GM18498 (cell line): ENCODE data around the gene USH1C.

ENCODE experiments used
- ATAC-seq: cut with Tn5 transposase; IDR thresholded peaks from one replicate; pipeline ENCODE4 v1.9.1; 2021; ENCODE audit warnings: mild to moderate bottlenecking, moderate library complexity; ENCODE audit not compliant: unreplicated experiment

Gene USH1C

DNA sequence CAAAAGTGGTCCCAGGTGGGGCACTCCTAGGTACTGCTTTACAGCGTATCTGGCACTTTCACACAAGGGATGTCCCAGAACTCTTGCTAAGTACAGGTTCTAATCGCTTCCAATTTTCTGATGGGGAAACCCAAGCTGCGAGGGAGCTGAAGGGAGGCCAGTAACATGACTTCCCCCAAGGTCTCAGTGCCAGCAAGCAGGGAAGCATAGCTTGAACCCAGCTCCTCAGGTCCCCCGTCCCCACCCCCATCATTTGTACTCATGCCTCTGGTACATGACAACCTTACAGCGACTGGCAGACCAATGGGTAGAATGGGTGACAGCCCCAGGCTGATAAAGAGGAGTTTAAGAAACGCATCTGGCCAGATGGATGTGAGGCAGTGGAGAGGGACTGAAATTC lies 66.9 kb downstream of the USH1C start:
- ATAC-seq: no peak

GRCh38 chr11:17477084-17477333 lies 67.2 kb downstream of the USH1C start:
- no peak for ATAC-seq

- ATAC-seq: no peak
These were observed 67.7 kb downstream of the USH1C start, which contains the start of gene ABCC8 for GRCh38 chr11:17476317-17477083. TSS of gene ABCC8 (minus strand) at chr11:17476845. CDS start at chr11:17476776, 69 bp downstream.

DNA sequence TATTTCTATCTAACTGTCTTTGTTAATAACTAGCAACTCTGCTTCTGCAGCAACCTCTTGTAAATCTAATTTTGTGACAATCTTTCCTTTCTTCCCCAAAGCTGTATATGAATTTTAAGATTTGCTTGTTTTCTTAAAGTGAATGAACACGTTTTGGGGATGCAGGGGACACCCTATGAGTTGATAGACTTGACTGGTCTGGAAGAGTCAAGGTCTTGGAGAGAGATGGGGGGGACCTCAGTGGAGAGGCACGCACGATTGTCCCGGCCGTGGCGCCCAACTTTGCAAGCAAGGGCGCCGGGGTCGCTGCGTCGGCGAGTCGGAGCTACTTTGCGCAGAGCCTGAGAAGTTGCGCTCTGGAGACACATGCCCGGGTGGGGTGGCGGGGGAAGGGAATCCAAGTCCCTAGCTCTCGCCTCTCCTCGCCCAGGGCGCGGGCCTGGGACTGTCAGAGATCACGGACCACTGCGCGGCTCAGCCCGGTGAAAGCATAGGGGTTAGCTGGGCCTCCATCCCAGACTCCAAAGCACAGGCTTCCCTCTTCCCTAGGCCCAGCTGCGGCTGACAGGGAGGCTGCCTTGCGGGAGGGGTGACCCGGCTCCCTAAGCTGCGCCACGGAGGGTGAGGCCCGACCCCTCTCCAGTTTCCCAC lies 68.4 kb downstream of the USH1C start:
- no peak for ATAC-seq

DNA sequence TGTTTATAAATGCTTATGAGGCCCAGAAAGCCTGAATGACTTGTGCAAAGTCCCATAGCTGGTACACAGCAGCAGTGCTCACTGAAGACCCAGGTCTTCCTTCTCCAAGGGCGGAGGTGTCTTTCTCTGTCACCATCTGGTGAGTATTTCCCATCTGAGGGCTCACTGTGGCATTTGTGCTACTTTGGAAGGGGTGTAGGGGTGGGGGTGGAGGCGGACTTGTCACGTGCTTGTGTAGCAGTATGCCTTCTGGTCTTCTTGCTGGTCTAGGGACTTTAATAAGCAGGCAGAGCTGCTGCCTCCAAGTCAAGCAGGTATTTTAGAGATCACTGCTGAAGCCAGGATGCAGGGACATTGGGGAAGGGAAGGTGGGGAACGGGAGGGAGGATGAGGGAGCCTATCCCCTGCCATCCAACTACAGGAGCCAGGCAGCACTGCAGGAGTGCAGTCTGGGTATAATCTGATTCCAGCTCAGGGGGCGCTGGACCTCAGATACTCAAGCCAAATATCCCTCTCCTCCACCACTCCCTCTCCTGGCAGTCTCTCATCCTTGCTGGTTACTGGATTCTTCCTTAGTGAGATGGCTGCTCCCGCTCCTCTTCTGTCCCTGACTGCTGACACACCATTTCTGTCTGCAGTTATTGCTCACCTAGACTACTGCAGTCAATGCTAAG lies 71.0 kb downstream of the USH1C start:
- ATAC-seq: no peak

DNA sequence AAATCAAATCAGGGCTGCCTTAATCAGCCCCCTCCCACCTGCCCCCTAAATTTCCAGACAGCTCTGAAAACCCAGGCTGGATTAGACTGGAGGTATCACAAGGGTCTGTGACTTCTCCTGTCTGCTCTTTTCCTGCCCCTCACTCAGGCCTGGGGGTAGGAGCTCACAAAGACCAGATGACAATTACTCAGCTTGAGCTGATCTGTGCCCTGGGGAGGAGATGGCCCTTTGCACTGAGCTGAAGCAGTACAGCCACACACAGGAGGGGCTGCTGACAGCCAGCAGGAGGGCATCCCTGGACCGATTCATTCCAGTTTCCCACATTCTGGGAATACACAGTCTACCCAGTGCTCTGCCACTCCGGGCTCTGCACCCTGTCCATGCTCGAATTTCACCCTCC lies 71.7 kb downstream of the USH1C start:
- ATAC-seq: no peak

DNA sequence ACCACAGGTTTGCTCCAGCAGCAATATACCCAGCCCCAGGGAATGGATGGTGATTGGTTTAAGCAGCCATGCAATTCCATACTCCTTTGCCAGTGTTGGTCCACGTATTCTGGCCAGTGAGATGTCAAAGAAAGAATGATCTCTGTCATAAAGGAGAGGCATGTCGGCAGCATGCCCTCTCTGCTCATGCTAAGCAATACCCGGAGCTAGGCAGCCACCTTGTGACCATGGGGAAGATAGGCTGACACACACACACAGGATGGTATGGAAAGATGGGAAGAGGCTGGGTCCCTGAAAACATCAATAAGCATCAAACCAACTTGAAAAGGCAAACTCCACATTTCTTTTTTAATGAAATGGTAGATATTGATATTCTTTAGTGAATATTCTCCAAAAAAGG lies 72.7 kb downstream of the USH1C start:
- ATAC-seq: no peak

DNA sequence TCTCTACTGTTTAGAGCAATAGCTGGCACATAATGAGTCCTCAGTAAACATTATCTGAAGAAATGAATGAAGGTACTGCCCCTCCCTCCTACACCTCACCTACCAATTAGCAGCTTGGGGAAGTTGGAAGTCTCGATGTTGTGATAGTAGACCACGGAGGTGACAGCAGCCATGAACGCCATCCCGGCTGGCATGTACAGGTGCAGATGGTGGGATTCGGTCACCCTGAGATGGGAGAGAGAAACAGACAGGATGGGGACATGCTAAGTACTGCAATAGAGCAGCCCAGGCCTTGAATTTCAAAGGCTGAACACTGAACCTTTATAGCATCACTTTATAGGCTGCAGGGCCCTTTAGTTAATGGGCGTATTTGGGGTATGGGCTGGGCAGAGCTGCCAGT lies 74.2 kb downstream of the USH1C start:
- ATAC-seq: no peak

- no peak for ATAC-seq
These were observed 76.1 kb downstream of the USH1C start for GRCh38 chr11:17468122-17468521.

DNA sequence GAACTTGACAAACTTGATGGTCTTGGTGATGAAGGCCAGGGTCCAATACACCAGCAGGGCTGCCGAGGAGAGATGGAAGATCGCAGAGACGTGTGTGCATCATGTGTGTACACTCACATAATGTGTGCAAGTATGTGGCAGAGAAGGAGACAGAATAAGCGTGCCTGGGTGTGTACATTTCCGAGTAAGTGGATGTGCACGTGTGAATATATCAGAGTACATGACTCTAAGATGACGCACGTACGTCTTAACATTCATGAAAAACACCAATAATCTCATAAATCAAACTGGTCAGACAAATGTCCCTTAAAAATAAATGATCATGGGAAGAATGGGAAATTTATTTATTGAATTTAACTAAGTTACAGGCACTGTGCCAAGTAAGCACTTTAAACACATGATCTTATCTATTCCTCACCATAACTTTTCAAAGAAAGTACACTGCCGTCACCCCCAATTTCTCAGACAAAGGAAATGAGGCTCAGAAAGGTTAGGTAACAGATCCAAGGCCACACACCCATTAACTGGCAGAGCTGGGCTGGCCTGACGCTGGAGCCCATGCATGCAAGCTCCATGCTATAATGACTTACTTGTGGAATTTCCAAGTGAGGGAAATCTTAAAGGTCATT lies 80.6 kb downstream of the USH1C start:
- no peak for ATAC-seq

GRCh38 chr11:17462940-17463339 lies 81.3 kb downstream of the USH1C start:
- ATAC-seq: no peak

DNA sequence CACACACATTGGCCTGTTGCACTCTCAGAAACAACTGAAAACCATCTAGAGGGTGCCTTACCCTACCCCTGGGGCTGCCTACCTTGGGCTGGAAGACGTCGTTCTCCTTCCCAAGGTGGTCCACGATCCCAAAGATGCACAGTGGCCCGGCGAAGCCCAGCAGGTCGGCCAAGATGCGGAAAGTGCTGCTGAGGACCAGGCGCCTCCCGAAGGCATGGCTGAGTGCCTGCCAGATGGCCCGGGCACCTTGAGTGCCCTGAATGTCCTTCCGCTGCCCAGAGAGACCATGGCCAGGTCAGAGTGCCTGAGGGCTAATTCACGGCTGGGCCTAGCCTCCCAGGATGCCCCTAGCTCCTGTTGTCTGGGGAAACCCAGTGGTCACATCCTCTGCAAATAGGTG lies 83.8 kb downstream of the USH1C start:
- ATAC-seq: no peak

GRCh38 chr11:17459236-17459896 lies 84.8 kb downstream of the USH1C start:
- no peak for ATAC-seq

DNA sequence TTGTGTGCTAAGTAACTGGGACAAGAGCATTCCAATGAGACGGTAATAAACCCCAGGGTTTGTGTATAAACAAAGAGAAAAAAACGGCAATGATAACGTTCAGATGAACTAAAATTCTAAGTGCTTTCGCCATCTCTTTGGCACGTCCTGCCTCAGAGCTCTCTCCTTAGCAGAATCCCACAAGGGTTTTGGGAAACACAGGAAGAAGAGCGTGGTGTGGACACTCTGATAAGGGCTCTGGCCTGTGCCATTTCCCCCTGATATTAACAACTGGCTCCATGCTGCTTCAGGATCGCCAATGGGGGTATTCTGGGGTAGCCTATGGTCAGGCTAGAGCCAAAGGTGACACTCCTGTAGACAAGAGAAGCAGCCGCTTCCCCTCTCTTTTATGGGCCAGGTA lies 85.9 kb downstream of the USH1C start:
- no peak for ATAC-seq

GRCh38 chr11:17457396-17458173 lies 86.6 kb downstream of the USH1C start:
- ATAC-seq: no peak

DNA sequence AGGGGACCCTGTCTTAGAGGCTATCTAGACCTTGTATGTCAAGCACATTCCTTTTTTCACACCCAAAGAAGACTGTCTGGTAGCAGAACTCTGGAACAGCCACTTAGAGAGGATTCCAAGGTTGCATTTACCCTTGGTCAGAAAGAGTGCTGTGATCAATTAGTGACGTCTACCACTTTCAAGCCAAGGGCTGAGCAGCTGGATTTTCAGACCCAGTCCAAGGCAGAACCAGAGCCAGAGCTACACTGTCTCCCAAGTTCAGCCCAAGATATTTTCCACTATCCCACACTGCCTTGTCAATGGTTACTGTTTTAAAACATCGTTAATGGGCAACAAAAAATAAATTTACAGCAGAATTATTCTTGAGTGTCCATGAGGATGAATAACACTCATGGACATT lies 91.5 kb downstream of the USH1C start:
- no peak for ATAC-seq

- no peak for ATAC-seq
These were observed 95.1 kb downstream of the USH1C start for GRCh38 chr11:17449158-17449557.

DNA sequence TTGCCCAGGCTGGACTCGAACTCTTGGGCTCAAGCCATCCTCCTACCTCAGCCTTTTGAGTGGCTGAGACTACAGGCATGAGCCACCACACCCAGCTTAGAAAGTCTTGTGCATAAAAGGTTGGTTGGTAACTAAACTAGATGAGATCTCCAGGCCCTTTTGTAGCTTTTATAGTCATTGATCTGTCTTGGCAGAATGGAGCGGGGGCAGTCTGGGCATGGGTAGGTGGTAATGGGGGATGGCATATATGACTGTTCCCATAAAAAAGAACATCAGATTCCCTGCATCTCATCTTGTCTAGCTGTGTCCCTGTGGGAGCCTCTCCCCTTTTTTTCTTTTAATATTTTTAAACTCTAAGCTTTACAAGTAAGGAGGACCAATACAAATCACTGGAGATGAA lies 97.7 kb downstream of the USH1C start:
- ATAC-seq: no peak

DNA sequence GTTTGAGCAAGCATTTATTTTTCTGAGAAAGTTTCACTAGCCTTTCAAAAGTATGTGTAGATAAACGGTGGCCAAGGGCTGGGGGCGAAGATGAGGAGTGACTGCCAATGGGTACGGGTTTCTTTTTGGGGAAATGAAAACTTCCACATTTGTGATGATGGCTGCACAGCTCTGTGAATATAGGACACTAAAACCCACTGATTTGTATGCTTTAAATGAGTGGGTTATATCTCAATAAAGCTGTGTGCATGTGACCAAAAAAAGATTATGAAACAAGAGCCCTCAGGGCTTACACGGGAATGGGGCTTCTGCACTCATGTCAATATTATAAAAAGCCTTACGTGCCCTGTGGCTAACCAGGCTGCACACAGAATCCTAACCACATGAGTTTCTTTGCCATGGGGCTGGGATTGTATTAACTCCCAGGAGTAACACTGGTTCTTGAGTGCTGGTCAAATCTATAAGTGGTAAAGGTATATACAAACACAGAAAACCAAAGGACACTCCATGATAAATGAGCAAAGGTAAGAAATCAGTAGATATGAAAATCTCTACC lies 98.9 kb downstream of the USH1C start:
- ATAC-seq: no peak
